GM19463 (cell line): ENCODE results near the gene ATP2B3.

Source experiments
- ATAC-seq: cut with Tn5 transposase; IDR thresholded peaks from one replicate; pipeline ENCODE4 v1.9.1; 2021; ENCODE audit warnings: mild to moderate bottlenecking, moderate library complexity; ENCODE audit not compliant: unreplicated experiment

The ATP2B3 gene

GRCh38 chrX:153631907-153632594 is 114.6 kb downstream of the ATP2B3 start:
- ATAC-seq: no peak
